Endothelial cell of hepatic sinusoid (primary cell): Measurements from ENCODE around the gene MOSMO.
"Not testable (repeated sequence)": the region's sequence is repeated elsewhere in the genome, so short reads cannot be mapped to it uniquely, and the experiment has no call there.

Experiments used
- in situ Hi-C: cut with HindIII; loops from 2 replicates; pipeline ENCODE4 v1.10.0; 2017; ENCODE audit warnings: low sequenced_read_pairs

The MOSMO gene

DNA sequence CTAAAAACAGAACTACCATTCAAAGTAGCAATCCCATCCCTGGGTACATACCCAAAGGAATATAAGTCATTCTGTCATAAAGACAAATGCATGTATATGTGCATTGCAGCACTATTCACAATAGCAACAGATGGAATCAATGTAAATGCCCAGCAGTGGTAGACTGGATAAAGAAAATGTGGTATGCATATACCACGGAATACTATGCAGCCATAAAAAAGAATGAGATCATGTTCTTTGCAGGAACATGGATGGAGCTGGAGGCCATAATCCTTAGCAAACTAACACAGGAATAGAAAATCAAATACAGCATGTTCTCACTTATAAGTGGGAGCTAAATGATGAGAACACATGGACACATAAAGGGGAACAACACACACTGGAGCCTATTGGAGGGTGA lies 120.6 kb downstream of the MOSMO start:
- in situ Hi-C loops, result not testable (repeated sequence)

DNA sequence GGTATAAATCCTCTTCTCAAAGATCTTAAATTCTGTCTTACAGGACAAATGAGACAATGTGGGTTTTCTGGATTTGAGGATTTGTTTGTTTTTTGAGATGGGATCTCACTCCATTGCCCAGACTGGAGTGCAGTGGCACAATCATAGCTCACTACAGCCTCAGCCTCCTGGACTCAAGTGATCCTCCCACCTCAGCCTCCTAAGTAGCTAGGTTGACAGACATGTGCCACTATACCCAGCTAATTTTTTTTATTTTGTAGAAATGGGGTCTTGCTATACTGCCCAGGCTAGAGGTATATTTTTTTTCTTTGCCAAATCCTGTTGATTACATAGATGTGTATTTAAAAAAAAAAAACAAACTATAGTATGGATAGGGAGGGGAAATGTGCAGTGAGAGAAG lies 122.6 kb downstream of the MOSMO start:
- in situ Hi-C loops, result no loop called here

DNA sequence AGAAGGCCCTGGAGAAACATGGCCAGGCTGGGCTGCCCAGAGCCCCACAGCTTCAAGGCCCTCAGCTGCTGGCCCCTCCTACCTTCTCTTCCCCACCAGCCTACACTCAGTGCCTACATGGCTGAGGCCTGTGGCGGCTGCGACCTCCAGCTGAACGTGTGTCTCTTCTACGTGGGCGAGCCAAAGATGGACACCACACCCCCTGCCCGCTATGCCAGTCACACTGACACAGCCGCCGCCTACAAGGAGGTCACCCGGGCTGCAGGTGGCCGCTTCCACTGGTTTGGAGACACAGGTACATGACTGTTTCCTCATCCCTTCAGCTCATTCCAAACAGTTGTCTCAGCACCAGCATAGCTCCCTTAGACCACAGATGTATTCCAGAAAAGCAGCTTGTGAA lies 124.9 kb downstream of the MOSMO start:
- in situ Hi-C loops, result no loop called here
